Midbrain (tissue), 1 donor: Measurements from ENCODE around the gene HSPA1A.
"Not testable (repeated sequence)": the region's sequence is repeated elsewhere in the genome, so short reads cannot be mapped to it uniquely, and the experiment has no call there.

Experiments used
- DNase-seq: peaks from one replicate; lab custom pipeline; 2025; lab: John Stamatoyannopoulos, UW

The HSPA1A gene

DNA sequence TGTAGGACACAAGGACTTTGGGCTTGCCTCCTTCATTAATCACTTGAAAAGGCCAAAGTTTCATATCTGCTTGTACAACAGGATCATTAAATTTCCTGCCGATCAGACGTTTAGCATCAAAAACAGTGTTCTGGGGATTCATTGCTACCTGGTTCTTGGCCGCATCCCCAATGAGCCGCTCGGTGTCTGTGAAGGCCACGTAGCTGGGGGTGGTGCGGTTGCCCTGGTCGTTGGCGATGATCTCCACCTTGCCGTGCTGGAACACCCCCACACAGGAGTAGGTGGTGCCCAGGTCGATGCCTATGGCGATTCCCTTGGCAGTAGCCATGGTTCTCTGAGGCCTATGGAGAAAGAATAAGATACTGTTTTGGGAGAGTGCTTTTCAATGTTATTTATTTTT, 3.7 kb upstream of the HSPA1A start:
- no peak for DNase-seq

DNA sequence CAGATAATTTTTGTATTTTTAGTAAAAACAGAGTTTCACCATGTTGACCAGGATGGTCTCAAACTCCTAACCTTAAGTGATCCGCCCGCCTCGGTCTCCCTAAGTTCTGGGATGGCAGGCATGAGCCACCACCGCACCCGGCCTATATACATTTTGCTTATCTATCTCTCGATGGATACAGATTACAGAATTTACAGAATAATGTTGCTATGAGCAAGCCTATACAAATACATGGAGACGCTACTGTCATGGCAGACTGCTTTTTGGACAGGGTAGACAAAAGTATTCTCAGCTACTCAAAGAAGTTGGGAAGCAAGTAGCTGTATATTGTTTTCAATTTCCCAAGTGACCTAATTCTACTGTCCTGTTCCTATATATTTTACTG, 1.9 kb upstream of the HSPA1A start:
- DNase-seq, result no peak

DNA sequence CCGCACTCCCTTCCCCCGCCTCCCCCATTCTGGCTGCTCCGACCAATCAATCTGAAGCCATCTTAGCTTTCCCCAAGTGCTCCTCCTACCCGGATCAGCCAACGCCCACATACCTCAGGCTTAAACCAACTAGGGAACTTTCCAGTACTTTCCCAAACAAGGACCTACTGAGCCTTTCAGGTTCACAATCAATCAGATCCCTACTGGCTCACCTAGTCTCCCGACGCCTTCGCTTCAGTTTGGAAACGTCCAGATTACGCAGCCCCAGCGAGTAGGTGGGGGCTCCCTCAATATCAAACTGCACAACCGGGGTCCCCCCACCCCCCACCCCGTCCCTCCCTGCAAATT, 692 bp upstream of the HSPA1A start:
- DNase-seq, result peak; percentile 96

- DNase-seq, result peak; percentile 83
Observed at GRCh38 chr6:31817133-31817928, 2.0 kb downstream of the HSPA1A start.

- peak; percentile 83 for DNase-seq
Observed at GRCh38 chr6:31817929-31818511, 2.7 kb downstream of the HSPA1A start.

GRCh38 chr6:31819871-31820299, 4.5 kb downstream of the HSPA1A start:
- DNase-seq, result no peak

DNA sequence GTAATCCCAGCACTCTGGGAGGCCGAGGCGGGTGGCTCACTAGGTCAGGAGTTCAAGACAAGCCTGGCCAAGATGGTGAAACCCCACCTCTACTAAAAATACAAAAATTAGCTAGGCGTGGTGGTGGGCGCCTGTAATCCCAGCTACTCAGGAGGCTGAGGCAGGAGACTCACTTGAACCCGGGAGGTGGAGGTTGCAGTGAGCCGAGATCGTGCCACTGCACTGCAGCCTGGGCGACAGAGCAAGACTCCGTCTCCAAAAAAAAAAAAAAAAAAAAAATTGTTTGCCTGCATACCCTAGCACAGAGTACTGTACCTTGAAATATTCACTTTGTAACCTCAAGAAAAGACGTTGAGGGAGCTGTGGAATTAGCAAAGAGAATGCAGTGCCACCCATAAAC, 5.1 kb downstream of the HSPA1A start:
- DNase-seq, result not testable (repeated sequence)

- DNase-seq, result peak; percentile 83
Observed at GRCh38 chr6:31821301-31822035, 6.1 kb downstream of the HSPA1A start.

DNA sequence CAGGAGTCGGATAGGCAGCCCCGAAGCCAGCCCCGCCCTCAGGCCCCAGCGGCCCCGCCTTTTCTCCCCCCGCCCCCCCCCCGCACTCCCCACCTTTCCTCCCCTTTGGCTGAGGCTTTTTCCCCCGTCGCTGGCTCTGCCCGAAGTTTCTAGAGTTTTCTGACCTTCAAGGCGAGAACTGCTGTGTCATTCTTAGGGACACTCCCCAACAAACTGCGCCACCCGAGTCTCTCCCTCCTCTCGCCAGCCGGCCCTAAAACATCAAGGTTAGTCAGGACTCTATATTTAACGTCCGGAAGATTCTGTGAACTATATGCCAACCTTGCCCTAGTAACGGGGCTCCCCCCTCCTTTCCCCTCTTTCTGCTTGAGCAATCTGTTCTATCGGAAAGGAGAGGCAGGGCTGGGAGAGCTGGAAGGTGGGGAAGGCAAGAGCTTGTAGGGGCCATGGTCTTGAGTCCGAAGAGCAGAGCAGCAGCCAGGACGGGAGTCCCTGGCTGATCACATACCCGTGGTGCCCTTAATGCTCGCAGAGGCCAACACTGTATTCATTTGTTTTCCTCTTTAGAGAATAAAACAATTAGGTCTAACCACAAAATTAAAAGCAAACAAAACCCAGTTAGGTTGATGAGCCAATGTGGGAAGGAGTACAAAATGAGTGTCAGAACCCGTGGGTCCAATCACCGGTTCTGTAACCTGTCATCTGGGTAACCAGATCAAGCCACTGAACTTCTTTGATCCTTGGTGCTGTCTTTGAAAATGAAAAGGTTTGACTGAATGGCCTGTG, 6.9 kb downstream of the HSPA1A start:
- peak; percentile 88 for DNase-seq

DNA sequence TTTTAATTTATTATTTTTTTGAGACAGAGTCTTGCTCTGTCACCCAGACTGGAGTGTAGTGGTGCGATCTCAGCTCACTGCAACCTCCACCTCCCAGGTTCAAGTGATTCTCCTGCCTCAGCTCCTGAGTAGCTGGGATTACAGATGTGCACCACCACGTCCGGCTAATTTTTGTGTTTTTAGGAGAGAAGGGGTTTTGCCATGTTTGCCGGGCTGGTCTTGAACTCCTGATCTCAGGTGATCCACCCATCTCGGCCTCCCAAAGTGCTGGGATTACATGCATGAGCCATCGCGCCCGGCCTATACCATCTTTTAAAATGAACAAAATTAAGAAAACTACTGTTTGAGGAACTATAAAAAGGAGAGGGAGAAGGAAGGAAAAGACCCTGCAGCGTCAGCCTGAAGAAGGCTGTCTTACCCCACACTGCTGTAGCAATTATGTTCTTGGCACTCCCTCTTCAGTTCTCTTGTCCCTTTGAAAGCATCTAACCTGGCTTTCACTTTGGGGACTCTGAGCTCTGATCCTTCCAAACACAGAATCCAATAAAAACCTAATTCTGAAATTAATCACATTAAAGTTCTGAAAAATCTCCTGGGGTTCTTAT, 8.4 kb downstream of the HSPA1A start:
- DNase-seq, result not testable (repeated sequence)

DNA sequence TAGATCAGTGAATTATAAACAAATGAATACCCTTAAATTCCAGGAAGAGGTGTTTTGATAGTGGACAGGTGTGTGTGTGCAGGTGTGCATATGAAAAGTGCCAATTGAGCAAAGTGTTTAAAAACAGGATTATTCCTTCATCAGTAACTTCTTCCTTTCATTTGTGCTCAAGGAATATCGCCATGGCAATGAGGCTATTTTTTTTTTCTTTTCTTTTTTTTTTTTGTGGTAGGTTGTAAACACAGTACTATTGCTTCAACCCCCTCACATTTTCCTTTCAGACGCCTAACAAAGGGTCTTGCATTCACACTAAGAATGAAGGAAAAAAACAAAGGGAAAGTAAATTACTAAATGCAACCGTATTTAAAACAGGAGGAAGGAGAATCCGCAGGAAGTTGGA, 10.2 kb downstream of the HSPA1A start:
- DNase-seq, result no peak

- DNase-seq, result no peak
Observed at GRCh38 chr6:31826793-31827285, 11.5 kb downstream of the HSPA1A start.

- peak; percentile 100 for DNase-seq
Observed at GRCh38 chr6:31827286-31828079, 12.1 kb downstream of the HSPA1A start, which contains the start of gene HSPA1B. Gene HSPA1B (plus strand): TSS chr6:31827738. CDS start chr6:31827951, 213 bp downstream.

GRCh38 chr6:31829633-31830283, 14.4 kb downstream of the HSPA1A start:
- DNase-seq, result peak; percentile 82

DNA sequence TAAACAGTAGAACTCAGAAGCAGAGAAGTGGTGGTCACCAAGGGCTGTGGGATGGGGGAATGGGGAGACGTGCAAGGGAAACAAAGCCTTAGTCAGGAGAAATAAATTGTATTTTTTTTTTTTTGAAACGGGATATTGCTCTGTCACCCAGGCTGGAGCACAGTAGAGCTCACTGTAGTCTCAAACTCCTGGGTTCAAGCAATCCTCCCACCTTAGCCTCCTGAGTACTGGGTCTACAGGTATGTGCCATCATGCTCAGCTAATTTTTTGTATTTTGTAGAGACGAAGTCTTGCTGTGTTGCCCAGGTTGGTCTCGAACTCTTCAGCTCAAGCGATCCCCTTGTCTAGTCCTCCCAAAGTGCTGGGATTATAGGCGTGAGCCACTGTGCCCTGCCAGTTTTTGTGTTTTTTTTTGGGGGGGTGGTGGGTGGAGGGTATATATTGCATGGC, 15.6 kb downstream of the HSPA1A start:
- DNase-seq, result no peak

GRCh38 chr6:31831350-31832215, 16.2 kb downstream of the HSPA1A start:
- DNase-seq, result no peak

DNA sequence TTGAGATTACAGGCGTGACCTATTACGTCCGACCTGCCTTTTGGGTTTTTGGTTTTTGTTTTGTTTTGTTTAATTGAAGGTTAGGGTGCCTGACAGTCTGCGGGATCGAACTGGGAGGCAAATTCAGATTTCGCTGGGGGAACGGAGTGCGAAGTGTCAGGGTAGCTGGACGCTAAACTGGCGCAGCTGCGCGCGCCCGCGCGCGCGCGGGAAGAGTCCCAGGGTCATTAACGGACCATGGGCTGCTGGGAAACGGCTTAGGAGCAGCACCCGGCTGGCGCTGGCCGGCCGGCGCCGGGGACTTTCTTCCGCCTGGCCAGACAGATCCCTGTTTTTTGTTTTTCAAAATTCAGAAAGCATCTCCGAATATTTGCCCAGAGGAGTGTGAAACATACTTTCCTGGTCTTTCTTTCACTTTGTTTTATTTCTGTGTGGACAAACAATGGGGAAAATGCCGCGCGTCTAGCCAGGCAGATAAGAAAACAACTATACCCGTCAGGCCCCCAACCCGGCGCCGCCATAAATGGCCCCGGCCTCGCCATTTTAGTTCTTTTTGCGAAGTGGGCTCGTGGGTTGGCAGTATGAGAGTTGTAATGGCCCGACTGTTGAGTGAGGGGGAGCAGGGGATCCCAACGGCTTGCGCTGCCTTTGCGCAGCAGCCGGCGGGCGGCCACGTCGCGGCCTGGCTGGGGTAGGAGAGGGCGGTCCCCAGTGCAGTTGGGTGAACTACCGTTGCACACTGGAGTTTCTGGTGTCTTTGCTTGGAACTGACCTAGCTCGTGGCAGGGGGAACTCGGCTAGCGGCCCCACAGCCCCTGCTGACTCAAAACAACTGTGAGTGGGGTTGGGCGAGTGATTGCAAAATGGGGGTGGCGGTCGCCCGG, 19.3 kb downstream of the HSPA1A start:
- peak; percentile 94 for DNase-seq

GRCh38 chr6:31836047-31836473, 20.7 kb downstream of the HSPA1A start:
- DNase-seq, result no peak
